Right atrium auricular region (tissue), 2 donors: ENCODE measurements around the gene MROH2A. TPM values are rescaled to one million over a fixed set of nuclear protein-coding genes. Genes with fewer than 3 reads are reported as not detected.

Experiments
- DNase-seq: peaks from one replicate; pipeline ENCODE4 v3.0.0-alpha.2; 2019; ENCODE audit warnings: low spot score
- H3K27ac ChIP-seq, 2 donors: fragments of 200-600 bp; sonication (generic); 1 replicate in 1 of 2; 2 replicates in 1 of 2; pipeline ENCODE4 v1.5.1; 2016 to 2019
- H3K27me3 ChIP-seq, 2 donors: fragments of 200-600 bp; sonication (generic); one replicate each; pipeline versions ENCODE4 v1.5.1 to v1.6.0; 2017 to 2019
- H3K36me3 ChIP-seq: fragments of 200-600 bp; sonication (generic); one replicate; pipeline ENCODE4 v1.5.1; 2016
- H3K4me1 ChIP-seq, 2 donors: fragments of 200-600 bp; sonication (generic); one replicate each; pipeline versions ENCODE4 v1.5.1 to v1.6.0; 2017 to 2019
- H3K4me3 ChIP-seq, 2 donors: fragments of 200-600 bp; sonication (generic); 1 replicate in 1 of 2; 2 replicates in 1 of 2; pipeline ENCODE4 v1.5.1; 2017 to 2019; ENCODE audit warnings: mild to moderate bottlenecking in 1 of 2, moderate library complexity in 1 of 2
- H3K9me3 ChIP-seq, 2 donors: fragments of 200-600 bp; sonication (generic); one replicate each; pipeline ENCODE4 v1.5.1; 2019
- CTCF ChIP-seq, 2 donors: fragments of 200-600 bp; sonication (generic); IDR thresholded peaks; one replicate each; pipeline ENCODE4 v1.5.1; 2019; ENCODE audit warnings: antibody characterized with exemption in 2 of 2
- total RNA-seq, 2 donors: library from RNA; depleted of rRNA; stranded (reverse); fragments of >200 nt; gene quantifications; one replicate each; pipeline ENCODE4 v1.1.0, GENCODE V29; 2016

Gene MROH2A
- total RNA-seq, 2 donors from 2014 or later, result not detected

DNA sequence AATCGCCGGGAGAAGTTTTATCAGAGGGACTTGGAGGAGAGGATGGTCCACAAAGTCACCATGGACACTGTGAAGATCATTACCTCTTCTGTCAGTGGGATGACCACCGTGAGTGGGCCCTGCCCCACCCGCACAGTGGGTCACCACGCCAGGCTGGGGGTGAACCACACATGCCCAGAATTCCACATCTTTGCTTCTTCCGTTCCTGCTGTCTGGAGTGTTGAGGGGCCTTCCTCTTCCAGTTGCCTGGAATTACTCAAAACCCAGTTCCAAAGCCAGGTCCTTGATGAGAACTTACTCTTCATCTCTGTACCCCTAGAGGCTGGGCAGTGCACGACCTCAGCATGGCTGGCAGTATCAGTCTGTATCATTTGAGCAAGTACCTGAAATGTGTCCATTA lies 22.1 kb downstream of the MROH2A start:
- no peak overlapping the region for H3K27ac ChIP-seq
- H3K9me3 ChIP-seq, result no peaks in the 10 kb centered on the region
- H3K4me1 ChIP-seq, result no peaks in the 10 kb centered on the region
- TF ChIP-seq CTCF (IDR thresholded peaks at IDR 0.05), result no peak
- H3K36me3 ChIP-seq, result no peaks in the 10 kb centered on the region
- DNase-seq, result peak; percentile 13
- H3K4me3 ChIP-seq, result no peak overlapping the region
- H3K27me3 ChIP-seq, result no peaks in the 10 kb centered on the region

GRCh38 chr2:233801357-233802131 lies 23.4 kb downstream of the MROH2A start:
- Histone ChIP-seq H3K27me3 (no peaks in the 10 kb centered on the region), H3K36me3 (no peaks in the 10 kb centered on the region), H3K4me3 (no peak overlapping the region), H3K9me3 (no peaks in the 10 kb centered on the region), H3K4me1 (no peaks in the 10 kb centered on the region), H3K27ac (no peak overlapping the region)
- peak; percentile 38 for DNase-seq
- TF ChIP-seq CTCF (IDR thresholded peaks at IDR 0.05), result no peak

GRCh38 chr2:233802132-233802815 lies 24.1 kb downstream of the MROH2A start:
- Histone ChIP-seq H3K36me3 (no peaks in the 10 kb centered on the region), H3K27me3 (no peaks in the 10 kb centered on the region), H3K9me3 (no peaks in the 10 kb centered on the region), H3K4me1 (no peaks in the 10 kb centered on the region), H3K4me3 (no peak overlapping the region), H3K27ac (no peak overlapping the region)
- no peak for TF ChIP-seq CTCF (IDR thresholded peaks at IDR 0.05)
- DNase-seq, result peak; percentile 9

DNA sequence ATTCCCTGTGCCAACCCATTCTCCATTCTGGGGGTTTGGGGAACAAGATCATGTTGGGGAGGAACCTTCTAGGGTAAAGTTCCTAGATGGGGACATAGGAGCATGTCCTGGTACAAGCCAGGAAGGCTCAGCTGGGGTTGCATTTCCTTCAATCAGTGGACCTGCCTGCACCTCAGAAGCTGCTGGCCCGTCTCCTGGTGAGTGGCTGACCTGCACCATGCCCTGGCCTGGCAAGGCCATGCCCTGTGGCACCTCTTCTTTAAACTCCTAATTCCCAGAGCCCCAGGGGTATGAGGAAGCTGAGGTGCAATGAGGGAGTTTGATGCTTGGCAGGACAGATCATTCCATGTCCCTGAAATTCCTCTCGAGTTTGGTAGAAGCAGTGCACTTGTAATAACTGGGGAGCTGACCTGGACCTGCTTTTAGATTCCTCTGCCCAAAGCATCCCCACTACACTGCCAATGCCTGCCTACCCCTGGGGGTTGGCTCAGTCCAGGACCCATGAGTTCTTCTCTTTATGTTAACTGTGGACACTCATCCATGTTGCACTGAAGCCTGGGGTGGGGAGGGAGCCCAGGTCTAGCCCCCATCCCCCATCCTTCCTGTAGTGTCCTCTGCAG lies 25.3 kb downstream of the MROH2A start:
- Histone ChIP-seq H3K27ac (no peak overlapping the region), H3K4me3 (no peak overlapping the region), H3K9me3 (no peaks in the 10 kb centered on the region), H3K36me3 (no peaks in the 10 kb centered on the region), H3K4me1 (no peaks in the 10 kb centered on the region), H3K27me3 (no peaks in the 10 kb centered on the region)
- peak; percentile 36 for DNase-seq
- no peak for TF ChIP-seq CTCF (IDR thresholded peaks at IDR 0.05)

- peak; percentile 55 for DNase-seq
- no peak for TF ChIP-seq CTCF (IDR thresholded peaks at IDR 0.05)
- no peaks in the 10 kb centered on the region for H3K27me3 ChIP-seq
Observed at GRCh38 chr2:233803994-233804393, 25.9 kb downstream of the MROH2A start.

More at GRCh38 chr2:233803994-233804393, 25.9 kb downstream of the MROH2A start:
- H3K4me1 ChIP-seq, result no peaks in the 10 kb centered on the region
- no peak overlapping the region for H3K27ac ChIP-seq
- no peaks in the 10 kb centered on the region for H3K36me3 ChIP-seq
- no peaks in the 10 kb centered on the region for H3K9me3 ChIP-seq
- no peak overlapping the region for H3K4me3 ChIP-seq
